CD4-positive, alpha-beta T cell (primary cell): ENCODE results near the gene LYPLAL1. TPM values are rescaled to one million over a fixed set of nuclear protein-coding genes. Genes with fewer than 3 reads are reported as not detected.

Source experiments
- ATAC-seq: fragments of 200-7000 bp; cut with Tn5 transposase; one replicate; pipeline ENCODE4 v1.10.0; 2022; ENCODE audit warnings: mild to moderate bottlenecking; ENCODE audit not compliant: poor library complexity
- CTCF ChIA-PET: fragments of 350-600 bp; sonication (Branson Sonifier 250); formaldehyde crosslinking; loops from one replicate; lab custom pipeline; 2021; ENCODE audit warnings: antibody characterized with exemption, inconsistent platforms; lab: Charles Lee
- POLR2A ChIA-PET: fragments of 350-600 bp; sonication (Branson Sonifier 250); formaldehyde crosslinking; loops from one replicate; lab custom pipeline; 2021; ENCODE audit warnings: antibody characterized with exemption, inconsistent platforms; lab: Charles Lee
- DNase-seq, 14 experiments: peaks; one replicate each; pipeline ENCODE4 v3.0.0-alpha.2; 2013 to 2020; ENCODE audit warnings: mixed read lengths in 2 of 14
- H3K27ac ChIP-seq, 2 donors: one replicate each; pipeline versions ENCODE4 v1.5.1 to v1.7.0; 2013; ENCODE audit warnings: low read length in 2 of 2, low read depth in 1 of 2, mild to moderate bottlenecking in 1 of 2
- H3K27me3 ChIP-seq, 2 experiments: 1 replicate in 1 of 2; 2 replicates in 1 of 2; pipeline versions ENCODE4 v1.6.1 to v1.7.0; 2013; ENCODE audit warnings: low read length in 2 of 2, control low read depth in 1 of 2, mild to moderate bottlenecking in 1 of 2, moderate library complexity in 1 of 2; ENCODE audit not compliant: insufficient read depth in 2 of 2, control insufficient read depth in 1 of 2
- H3K36me3 ChIP-seq: one replicate; pipeline ENCODE4 v1.6.1; 2013; ENCODE audit warnings: low read length, control low read depth; ENCODE audit not compliant: insufficient read depth
- H3K4me1 ChIP-seq: one replicate; pipeline ENCODE4 v1.6.1; 2013; ENCODE audit warnings: low read length, control low read depth; ENCODE audit not compliant: insufficient read depth
- H3K4me3 ChIP-seq: one replicate; pipeline ENCODE4 v1.5.1; 2013; ENCODE audit warnings: mild to moderate bottlenecking, low read length, moderate library complexity
- H3K9me3 ChIP-seq, 2 experiments: 1 replicate in 1 of 2; 2 replicates in 1 of 2; pipeline versions ENCODE4 v1.6.1 to v1.7.0; 2013; ENCODE audit warnings: low read length in 2 of 2, mild to moderate bottlenecking in 2 of 2, control low read depth in 1 of 2, moderate library complexity in 1 of 2; ENCODE audit not compliant: control insufficient read depth in 1 of 2, insufficient read depth in 1 of 2
- H3K27ac Mint-ChIP-seq: one replicate; pipeline ENCODE4 v1.8.0; 2020; ENCODE audit warnings: mixed read lengths
- H3K27me3 Mint-ChIP-seq: one replicate; pipeline ENCODE4 v1.8.0; 2021; ENCODE audit warnings: mixed read lengths
- H3K36me3 Mint-ChIP-seq: one replicate; pipeline ENCODE4 v1.8.0; 2021; ENCODE audit warnings: low read depth, mixed read lengths
- H3K4me1 Mint-ChIP-seq: one replicate; pipeline ENCODE4 v1.8.0; 2021; ENCODE audit warnings: low read depth, mixed read lengths
- H3K4me3 Mint-ChIP-seq: one replicate; pipeline ENCODE4 v1.8.0; 2020; ENCODE audit warnings: mild to moderate bottlenecking, mixed read lengths
- H3K9me3 Mint-ChIP-seq: one replicate; pipeline ENCODE4 v1.8.0; 2020; ENCODE audit warnings: mixed read lengths
- intact Hi-C, 2 experiments: fragments of 100-400 bp; cut with DNase I in 1 of 2; cut with micrococcal nuclease in 1 of 2; formaldehyde crosslinking; loops; one replicate each; pipeline versions ENCODE4 v1.15.1 to v1.9.0; 2023 to 2025; cut with DNase I, micrococcal nuclease
- total RNA-seq, 174 experiments: library from RNA in 2 of 174; stranded (reverse) in 2 of 174; gene quantifications; one replicate each; pipeline ENCODE4 v1.2.3 and lab custom pipeline; 2021 to 2026
- TF ChIP-seq, protein P1 (sequence below): fragments of 200-600 bp; IDR thresholded peaks from one replicate; pipeline ENCODE4 v1.8.0; 2022; ENCODE audit warnings: antibody characterized with exemption, mild to moderate bottlenecking

LYPLAL1 gene
- total RNA-seq, 2 experiments from 2014 or later = 8.2 to 10.0 TPM

DNA sequence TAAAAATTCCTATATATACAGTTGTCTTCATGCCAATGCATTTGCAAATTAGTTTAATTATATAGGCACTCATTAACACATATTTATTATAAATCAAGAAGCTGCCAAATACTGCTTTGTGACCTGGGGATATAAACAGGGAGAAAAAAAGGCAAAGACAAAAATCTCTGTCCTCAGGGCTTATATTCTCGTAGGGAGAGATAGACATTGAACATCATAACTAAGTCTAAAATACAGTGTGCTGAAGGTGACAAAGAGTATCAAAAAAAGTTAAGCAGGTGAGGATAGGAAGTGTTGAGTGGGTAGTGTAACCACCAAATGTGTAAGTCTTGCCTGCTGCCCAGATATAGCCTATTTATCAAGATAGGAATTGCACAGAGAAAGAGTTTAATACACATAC lies 40.7 kb upstream of the LYPLAL1 start:
- H3K4me3 Mint-ChIP-seq = no peak overlapping the region
- ATAC-seq = no peak

DNA sequence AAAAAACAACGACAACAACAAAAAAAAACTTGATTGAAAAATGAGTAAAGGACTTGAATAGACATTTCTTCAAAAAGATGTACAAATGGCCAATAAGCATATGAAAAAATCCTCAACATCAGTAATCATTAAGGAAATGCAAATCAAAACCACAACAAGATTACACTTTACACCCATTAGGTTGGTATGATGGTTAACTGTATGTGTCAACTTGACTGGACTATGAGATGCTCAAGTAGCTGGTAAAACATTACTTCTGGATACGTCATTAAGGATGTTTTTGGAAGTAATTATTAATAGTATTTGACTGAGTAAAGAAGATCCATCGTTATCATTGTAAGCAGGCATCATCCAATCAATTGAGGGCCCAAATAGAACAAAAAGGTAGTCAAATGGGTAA lies 34.9 kb upstream of the LYPLAL1 start:
- no peak for ATAC-seq
- POLR2A ChIA-PET = no interaction called here
- no peaks in the 10 kb centered on the region for H3K27me3 Mint-ChIP-seq
- DNase-seq = no peak
- no peak overlapping the region for H3K27ac ChIP-seq
- H3K4me1 ChIP-seq = no peaks in the 10 kb centered on the region
- H3K36me3 ChIP-seq = no peaks in the 10 kb centered on the region
- H3K4me1 Mint-ChIP-seq = no peaks in the 10 kb centered on the region
- H3K9me3 ChIP-seq = no peaks in the 10 kb centered on the region
- no peaks in the 10 kb centered on the region for H3K36me3 Mint-ChIP-seq
- no peaks in the 10 kb centered on the region for H3K27me3 ChIP-seq
- TF ChIP-seq, protein P1, sequence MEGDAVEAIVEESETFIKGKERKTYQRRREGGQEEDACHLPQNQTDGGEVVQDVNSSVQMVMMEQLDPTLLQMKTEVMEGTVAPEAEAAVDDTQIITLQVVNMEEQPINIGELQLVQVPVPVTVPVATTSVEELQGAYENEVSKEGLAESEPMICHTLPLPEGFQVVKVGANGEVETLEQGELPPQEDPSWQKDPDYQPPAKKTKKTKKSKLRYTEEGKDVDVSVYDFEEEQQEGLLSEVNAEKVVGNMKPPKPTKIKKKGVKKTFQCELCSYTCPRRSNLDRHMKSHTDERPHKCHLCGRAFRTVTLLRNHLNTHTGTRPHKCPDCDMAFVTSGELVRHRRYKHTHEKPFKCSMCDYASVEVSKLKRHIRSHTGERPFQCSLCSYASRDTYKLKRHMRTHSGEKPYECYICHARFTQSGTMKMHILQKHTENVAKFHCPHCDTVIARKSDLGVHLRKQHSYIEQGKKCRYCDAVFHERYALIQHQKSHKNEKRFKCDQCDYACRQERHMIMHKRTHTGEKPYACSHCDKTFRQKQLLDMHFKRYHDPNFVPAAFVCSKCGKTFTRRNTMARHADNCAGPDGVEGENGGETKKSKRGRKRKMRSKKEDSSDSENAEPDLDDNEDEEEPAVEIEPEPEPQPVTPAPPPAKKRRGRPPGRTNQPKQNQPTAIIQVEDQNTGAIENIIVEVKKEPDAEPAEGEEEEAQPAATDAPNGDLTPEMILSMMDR = no peak
- CTCF ChIA-PET = no interaction called here
- intact Hi-C loops = no loop called here
- H3K4me3 ChIP-seq = no peak overlapping the region
- no peak overlapping the region for H3K27ac Mint-ChIP-seq
- H3K9me3 Mint-ChIP-seq = peaks cover 6% of the 10 kb centered on the region
- H3K4me3 Mint-ChIP-seq = no peak overlapping the region

More for the DNA sequence above, 40.7 kb upstream of the LYPLAL1 start:
- no peak overlapping the region for H3K27ac ChIP-seq
- TF ChIP-seq, protein P1 = no peak
- CTCF ChIA-PET = no interaction called here
- no peak for DNase-seq
- no peaks in the 10 kb centered on the region for H3K4me1 ChIP-seq
- POLR2A ChIA-PET = no interaction called here
- no peaks in the 10 kb centered on the region for H3K27me3 ChIP-seq
- no peaks in the 10 kb centered on the region for H3K36me3 ChIP-seq
- H3K36me3 Mint-ChIP-seq = no peaks in the 10 kb centered on the region
- H3K4me1 Mint-ChIP-seq = no peaks in the 10 kb centered on the region
- peaks cover 6% of the 10 kb centered on the region for H3K9me3 Mint-ChIP-seq
- H3K9me3 ChIP-seq = no peaks in the 10 kb centered on the region
- H3K4me3 ChIP-seq = no peak overlapping the region
- peaks cover 7% of the 10 kb centered on the region for H3K27me3 Mint-ChIP-seq
- intact Hi-C loops = no loop called here
- no peak overlapping the region for H3K27ac Mint-ChIP-seq

DNA sequence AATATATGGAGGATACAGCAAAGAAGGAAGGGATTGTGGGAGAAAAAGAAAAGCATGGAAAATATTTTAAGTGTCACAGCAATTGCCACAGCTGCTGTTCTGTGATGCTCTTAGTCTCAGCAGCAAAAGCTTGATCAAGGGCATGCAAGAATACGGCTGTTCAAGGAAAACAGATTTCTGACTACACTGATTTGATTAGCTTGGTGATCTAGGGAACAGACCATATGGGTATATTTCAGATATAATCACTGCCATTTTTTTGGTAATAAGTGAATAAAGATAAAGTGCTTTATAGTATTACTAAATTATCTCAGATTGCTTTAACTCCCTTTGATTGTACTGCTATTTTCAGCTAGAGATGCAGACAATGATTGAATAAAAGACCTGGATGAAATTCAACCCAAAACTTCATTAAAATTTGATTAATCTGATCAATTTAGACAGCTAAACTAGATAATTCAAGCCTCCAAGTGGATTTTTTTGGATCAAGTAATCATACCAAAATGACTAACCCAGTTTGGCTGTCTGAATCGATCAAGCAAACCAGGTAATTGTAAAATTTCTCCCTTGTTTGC lies 33.3 kb upstream of the LYPLAL1 start:
- Mint-ChIP-seq H3K4me1 (no peaks in the 10 kb centered on the region), H3K9me3 (no peaks in the 10 kb centered on the region), H3K27ac (no peak overlapping the region), H3K4me3 (no peak overlapping the region), H3K36me3 (no peaks in the 10 kb centered on the region), H3K27me3 (no peaks in the 10 kb centered on the region)
- Histone ChIP-seq H3K36me3 (no peaks in the 10 kb centered on the region), H3K4me1 (no peaks in the 10 kb centered on the region), H3K9me3 (no peaks in the 10 kb centered on the region), H3K27me3 (no peaks in the 10 kb centered on the region), H3K4me3 (no peak overlapping the region), H3K27ac (no peak overlapping the region)
- CTCF ChIA-PET = interaction anchor here (1.5 kb wide), 1 partner anchor 9 kb away, joined by 3 read pairs; no protein-coding TSS in a partner anchor
- POLR2A ChIA-PET = no interaction called here
- TF ChIP-seq, protein P1 = no peak
- intact Hi-C loops = no loop called here
- ATAC-seq (no peak), DNase-seq (no peak)
